ENCODE results near the gene PNLIP.

The PNLIP gene

DNA sequence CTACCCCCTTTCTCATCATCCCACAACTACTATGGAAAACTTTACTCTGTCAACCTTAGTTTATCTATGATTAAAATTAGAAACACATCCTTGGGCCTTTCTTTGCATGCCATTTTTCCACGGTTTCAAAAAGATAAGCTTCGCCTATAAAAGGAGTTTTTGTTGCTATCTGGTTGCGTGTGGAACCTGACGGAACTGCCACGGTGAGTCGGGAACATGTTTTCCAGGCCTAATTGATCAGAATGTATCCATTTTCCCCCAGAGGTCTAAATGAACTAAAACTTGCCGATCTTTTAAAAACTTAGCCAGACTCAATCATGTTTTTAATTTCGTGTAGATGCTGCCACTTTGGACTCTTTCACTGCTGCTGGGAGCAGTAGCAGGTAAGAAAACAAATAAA, at the start of gene PNLIP:
TSS of gene PNLIP (plus strand) at position 176 of the 400 bp plus-strand sequence. CDS start at position 338, 162 bp downstream.
- FAIRE-seq (no peak), DNase-seq (ENCODE audit: extremely low spot score, insufficient read length, low read depth) (no peak)

DNA sequence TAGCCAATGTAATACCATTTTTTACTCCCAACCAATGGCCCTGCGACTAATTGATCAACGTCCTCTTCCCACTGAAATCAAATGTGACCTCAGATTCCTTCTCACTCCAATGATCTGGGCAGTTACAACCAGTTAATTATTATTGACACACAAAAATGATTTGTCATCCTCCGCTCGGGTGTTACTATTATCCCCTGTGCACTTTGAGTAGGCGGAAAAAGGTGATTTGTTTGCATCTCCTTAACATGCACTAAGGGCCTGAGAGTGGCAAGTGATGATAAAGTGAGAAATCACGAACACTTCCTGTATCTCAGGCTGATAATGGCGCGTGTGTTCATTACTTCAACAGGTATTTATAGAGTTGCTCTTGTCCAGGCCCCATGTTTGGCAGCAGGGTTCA, 40.9 kb upstream of the PNLIP start:
- FAIRE-seq, result no peak
- DNase-seq (ENCODE audit: extremely low spot score, insufficient read length, low read depth), result no peak

DNA sequence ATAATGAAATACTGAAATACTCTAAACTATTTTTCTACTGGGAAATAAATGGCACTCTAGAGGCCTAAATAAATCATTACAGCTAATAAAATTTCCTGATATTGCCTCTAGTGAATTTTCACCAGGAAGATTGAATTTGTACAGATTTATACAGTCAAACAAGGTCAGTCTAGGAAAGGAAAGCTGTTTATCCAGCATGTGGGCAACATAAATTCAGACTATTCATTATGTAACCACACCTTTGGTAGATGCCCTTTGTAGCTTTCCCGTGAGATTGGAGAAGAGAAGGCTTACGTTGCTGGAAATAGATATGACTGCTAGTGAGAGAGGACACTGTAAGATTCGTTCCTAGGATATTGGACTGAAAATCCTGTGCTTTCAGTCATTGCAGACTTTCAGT, 35.2 kb upstream of the PNLIP start:
- FAIRE-seq (no peak), DNase-seq (ENCODE audit: extremely low spot score, insufficient read length, low read depth) (no peak)

DNA sequence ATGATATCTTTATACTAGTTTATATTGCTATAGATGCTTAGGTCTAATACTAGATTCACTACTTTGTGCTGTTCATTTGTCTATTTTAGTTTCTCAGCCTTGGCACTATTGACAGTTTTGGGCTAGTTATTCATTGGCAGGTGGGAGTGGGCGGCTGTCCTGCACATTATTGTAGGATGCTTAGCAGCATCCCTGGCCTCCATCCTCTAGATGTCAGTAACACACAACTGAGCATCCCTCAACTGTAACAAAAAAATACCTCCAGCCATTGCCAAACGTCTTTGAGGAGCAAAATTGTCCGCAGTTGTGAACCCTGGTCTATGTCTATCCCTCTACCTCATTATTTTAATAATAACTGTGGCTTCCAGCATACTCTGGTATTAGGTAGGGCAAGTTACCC, 34.4 kb upstream of the PNLIP start:
- no peak for FAIRE-seq
- DNase-seq (ENCODE audit: extremely low spot score, insufficient read length, low read depth), result no peak

DNA sequence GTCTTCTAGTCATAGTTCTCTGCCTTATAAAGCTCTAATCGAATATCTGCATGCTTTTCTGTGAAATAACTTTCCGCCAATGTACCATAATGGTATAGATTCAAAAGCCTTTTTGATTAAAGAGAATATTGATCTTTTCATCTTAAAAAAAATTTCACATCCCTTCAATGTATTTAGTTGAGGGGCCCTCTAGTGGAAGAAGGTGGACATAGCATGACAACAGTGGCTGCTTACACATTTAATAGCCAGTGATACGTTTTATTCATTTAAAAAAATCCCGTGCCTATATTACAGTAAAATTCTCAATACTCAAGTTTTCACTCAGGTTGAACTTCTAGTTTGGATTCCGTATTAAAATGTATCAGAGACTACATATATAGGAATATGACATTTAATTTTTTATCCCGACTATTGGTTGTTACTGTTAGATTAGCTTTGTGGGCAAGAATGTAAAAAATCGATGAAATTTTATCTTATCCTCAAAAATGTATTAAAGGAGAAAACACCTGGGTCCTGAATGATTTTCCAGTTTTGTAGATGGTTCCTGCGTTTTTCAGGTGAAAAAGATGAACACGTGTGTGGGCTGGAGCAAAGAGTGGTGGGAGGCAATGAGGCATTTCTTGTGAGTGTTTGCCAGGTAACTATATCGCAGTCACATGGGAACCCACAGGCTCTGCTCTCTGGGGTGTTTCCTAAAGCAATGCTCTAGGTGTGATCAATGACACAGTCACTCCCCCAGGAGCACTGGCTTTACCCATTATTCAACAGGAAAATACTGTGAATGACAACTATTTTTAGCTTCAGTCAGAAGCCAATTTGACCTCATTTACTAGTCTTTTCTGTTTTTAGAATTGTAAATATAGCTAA, 24.1 kb upstream of the PNLIP start:
- FAIRE-seq, result no peak
- no peak for DNase-seq (ENCODE audit: extremely low spot score, insufficient read length, low read depth)

DNA sequence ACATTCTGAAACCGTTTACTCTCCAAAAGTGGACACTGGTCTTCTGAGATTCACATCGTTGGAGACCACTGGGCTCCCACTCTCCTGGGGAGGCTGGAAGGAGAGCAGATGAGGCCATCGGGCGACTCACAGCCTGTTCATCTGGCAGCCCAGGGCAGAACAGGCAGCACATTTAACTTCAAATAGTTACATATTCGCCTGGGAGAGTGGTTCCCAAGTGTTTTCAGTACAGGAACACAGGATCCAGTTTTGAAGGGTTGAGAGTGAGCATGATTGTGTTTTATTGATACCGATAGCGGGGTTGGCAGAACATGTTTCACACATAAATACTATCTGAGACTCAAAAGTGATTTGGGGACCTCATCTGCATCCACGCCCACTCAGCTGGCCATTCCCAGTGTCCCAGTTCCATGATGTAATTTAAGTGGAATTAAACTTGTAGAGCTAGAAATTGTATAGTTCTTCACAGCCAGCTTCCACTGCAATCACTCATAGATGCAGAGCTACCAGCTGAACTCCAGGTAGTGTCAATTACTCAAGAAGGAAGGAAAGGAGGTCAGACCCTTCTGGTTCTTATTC, 22.8 kb upstream of the PNLIP start:
- no peak for DNase-seq (ENCODE audit: extremely low spot score, insufficient read length, low read depth)
- FAIRE-seq, result no peak

DNA sequence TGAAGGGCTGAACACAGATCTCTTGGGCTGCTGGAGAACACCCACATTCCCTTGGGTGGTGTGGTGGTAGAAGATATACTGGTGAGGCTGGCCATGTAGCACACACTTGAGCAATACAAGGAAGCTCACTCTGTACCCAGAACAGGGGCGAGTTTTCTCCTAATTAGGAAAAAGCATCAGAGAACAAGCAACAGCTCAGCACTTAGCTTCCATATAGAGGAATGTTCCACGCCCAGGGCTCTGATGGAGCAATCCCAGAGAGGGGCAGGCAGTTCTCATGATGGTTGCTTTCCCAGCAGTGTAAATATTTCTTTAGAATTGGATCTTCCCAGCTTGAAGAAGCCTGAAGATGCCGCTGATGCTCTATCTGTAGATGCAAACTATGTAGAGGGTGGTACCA, 21.0 kb upstream of the PNLIP start:
- DNase-seq (ENCODE audit: extremely low spot score, insufficient read length, low read depth), result no peak
- no peak for FAIRE-seq

DNA sequence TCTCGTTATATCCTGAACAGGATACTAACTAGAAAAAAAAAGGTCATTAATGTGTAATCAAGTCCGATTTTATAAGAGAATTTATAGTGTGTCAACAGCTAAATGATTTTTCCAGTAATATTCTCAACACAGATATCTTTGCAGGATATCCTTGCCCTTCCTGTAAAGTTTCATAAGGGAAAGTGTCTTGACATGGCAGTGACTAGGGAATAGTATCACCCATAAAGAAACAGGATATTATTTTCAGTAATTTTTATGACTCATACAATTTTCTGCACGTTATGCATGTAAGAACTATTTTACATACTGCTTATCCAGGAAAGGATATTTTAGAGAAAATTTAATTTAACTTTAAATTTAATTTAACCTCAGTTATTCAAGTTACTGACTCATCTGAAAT, 19.5 kb upstream of the PNLIP start:
- no peak for DNase-seq (ENCODE audit: extremely low spot score, insufficient read length, low read depth)
- FAIRE-seq, result no peak

DNA sequence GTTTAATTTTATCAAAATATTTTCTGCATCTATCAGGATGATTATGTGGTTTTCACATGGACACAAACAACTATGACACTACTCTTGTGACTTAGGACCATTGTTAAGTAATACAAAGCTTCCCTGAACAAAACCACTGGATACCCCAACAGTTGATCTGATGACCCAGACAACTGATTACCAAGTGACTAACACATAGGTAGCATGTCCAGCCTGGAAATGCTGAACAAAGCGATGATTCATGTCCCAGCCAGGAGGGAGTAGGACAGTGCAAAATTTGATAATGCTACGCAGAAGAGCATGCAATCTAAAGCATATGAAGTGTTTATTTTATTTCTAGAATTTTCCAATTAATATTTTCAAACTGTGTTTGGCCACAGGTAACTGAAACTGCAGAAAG, 8.9 kb upstream of the PNLIP start:
- DNase-seq (ENCODE audit: extremely low spot score, insufficient read length, low read depth) (no peak), FAIRE-seq (no peak)

DNA sequence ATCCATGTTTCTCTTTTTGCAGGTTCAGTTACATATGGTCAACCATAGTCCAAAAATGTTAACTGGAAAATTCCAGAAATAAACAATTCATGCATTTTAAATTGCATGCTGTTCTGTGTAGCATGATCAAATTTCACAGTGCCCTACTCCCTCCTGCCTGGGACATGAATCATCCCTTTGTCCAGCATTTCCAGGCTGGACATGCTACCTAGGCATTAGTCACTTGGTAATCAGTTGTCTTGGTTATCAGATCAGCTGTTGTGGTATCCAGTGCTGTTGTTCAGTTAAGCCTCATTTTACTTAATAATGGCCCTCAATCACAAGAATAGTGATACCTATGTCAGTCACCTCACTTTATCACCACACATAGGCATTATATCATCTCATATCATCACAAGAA, 7.3 kb upstream of the PNLIP start:
- DNase-seq (ENCODE audit: extremely low spot score, insufficient read length, low read depth) (no peak), FAIRE-seq (no peak)

DNA sequence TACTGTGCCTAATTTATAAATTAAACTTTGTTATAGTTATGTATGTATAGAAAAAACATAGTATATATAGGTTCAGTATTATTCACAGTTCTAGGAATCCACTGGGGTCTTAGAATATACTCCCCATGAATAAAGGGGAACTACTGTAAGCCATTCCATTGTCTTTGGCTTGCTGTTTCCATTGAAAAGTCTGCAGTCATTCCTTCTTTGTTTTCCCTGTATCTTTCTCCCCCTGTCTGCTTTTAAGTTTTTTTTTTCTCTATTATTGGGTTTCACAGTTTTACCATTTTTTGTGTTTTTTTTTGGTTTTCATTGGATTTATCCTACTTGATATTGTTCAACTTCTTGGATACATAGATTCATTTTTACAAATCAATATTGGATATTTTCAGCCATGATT, 6.7 kb upstream of the PNLIP start:
- DNase-seq (ENCODE audit: extremely low spot score, insufficient read length, low read depth) (no peak), FAIRE-seq (no peak)

DNA sequence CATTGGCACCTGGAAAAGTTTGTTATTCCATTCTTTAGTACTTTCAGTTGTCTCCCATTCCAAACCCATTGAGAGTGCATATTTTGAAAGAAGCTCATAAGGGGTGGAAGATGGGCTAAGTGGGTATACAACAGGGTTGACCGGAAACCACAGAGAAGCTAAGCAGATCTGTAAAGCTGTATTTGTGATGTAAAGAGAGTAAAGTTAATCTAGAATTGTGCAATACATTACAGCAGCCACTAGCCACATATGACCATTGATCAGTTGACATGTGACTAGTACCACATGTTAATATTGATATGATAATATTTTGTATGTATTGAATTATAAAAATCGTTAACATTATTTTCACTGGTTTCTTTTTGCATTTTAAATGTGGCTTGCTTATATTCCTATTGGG, 4.9 kb upstream of the PNLIP start:
- no peak for DNase-seq (ENCODE audit: extremely low spot score, insufficient read length, low read depth)
- no peak for FAIRE-seq

DNA sequence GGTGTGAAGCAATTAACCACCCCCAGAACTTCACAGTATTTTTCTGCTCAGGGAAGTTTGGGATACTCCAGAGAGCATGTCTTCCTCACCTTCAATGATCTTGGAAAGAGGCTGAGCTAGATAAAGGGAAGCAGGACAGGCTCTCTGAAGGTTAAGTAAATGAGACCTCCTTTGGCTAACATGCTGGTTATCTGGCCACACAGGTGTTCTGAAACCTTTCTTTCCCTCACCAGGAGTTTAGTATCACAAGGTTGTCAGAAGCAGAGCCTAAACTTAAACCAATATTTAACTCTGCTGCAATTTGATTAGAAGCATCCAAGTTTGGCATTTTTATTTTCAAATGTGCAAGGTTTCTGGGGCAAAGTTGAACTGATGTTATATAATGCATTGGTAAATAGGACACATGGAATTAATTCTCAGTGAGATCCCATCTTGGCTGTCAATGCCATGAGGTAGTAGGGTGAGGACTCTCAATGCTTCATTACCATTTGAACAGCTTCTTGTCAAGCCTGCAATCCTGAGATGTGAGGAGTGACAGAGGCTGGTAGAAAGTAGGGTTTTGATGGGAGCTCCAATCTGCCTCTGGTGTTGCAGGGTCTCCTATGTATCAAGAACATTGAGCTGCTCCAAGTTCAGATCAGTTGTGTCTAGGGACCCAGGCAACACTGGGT, 3.6 kb upstream of the PNLIP start:
- FAIRE-seq (no peak), DNase-seq (ENCODE audit: extremely low spot score, insufficient read length, low read depth) (no peak)

DNA sequence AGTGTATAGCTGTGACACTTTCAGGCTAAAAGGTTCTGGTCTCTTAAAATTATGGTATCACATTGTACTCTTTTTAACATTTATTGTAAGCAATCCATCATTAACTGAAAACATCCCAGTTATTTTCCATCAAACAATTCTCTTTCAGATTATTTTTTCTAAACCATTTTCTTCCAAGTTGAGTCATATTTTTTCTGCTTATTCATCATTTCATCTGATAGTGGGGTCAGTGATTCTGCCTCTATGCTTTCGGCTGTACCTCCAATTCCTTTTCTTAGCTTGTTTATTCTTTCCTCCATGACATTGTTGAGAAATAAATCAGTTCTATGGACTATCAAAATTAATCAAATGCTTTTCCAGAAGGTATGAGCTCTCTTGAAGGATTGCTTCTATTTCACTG, 609 bp upstream of the PNLIP start:
- DNase-seq (ENCODE audit: extremely low spot score, insufficient read length, low read depth) (no peak), FAIRE-seq (no peak)

DNA sequence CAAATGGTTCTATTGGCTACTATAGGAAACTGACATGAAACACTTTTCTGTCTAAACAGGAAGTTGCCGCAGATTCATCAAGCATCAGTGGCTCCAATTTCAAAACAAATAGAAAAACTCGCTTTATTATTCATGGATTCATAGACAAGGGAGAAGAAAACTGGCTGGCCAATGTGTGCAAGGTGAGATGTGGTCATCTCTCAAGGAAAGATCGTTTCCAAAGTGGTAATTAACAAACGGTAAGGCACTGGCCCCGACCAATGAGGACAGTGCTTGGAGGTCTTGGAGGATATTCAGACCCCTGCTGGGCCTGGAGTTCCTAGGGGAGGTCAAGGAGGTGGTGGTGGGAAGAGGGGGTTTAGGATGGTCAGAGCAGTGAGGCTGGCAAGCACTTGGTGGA, 2.6 kb downstream of the PNLIP start:
- no peak for DNase-seq (ENCODE audit: extremely low spot score, insufficient read length, low read depth)
- no peak for FAIRE-seq

DNA sequence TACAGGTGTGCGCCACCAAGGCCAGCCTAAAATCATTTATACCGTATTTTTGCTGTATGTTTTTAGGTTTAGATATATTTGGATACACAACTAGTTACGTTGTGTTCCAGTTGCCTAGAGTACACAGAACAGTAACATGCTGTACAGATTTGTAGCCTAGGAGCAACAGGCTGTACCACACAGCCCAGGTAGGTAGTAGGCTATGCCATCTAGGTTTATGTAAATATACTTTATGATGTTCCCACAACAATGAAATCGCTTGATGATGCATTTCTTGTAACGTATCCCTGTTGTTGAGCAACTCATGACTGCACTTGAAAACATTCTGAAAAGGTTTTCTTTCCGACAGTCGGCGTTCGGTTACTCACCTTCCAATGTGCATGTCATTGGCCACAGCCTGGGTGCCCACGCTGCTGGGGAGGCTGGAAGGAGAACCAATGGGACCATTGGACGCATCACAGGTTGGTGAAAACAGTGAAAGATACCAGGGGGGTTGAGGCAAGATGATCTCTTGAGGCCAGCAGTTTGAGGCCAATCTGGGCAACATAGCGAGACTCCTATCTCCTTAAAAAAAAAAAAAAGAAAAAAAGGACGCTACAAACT, 7.7 kb downstream of the PNLIP start:
- no peak for FAIRE-seq

DNA sequence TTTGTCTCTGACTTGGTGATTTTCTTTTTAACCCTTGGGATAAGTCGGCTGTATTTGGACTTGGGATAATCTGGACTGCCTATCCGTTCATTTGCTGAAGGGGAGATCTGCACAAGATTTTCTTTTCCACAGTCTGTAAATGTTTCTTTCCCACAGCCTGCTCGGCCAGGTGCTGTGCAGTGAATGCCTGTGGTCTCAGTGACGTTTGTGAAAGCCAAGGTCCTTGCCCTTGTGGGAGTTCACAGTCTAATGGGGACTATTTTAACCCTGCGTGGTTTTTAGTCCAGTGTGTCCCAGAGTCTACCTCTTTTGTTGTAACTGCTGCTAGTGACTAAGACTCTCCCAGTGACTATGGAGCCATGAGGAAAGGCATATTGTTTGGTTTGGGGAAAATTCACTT, 8.9 kb downstream of the PNLIP start:
- no peak for FAIRE-seq

More for the DNA sequence above, 7.7 kb downstream of the PNLIP start:
- DNase-seq (ENCODE audit: extremely low spot score, insufficient read length, low read depth), result no peak

DNA sequence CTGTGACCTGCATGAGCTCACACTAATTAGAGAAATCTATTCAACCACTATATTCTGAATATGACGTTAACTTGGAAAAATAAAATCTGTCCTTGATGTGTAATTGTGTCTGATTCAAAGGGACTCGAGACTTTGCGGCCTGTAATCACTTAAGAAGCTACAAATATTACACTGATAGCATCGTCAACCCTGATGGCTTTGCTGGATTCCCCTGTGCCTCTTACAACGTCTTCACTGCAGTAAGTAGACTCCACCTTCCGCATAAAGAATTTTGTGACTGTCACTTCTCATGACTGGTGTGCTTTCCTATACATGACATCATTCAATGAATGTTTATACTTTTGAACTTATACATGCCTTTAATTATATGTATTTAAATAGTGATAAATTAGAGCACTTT, 10.1 kb downstream of the PNLIP start:
- FAIRE-seq, result no peak
- DNase-seq (ENCODE audit: extremely low spot score, insufficient read length, low read depth), result no peak

More for the DNA sequence above, 8.9 kb downstream of the PNLIP start:
- DNase-seq (ENCODE audit: extremely low spot score, insufficient read length, low read depth), result no peak

DNA sequence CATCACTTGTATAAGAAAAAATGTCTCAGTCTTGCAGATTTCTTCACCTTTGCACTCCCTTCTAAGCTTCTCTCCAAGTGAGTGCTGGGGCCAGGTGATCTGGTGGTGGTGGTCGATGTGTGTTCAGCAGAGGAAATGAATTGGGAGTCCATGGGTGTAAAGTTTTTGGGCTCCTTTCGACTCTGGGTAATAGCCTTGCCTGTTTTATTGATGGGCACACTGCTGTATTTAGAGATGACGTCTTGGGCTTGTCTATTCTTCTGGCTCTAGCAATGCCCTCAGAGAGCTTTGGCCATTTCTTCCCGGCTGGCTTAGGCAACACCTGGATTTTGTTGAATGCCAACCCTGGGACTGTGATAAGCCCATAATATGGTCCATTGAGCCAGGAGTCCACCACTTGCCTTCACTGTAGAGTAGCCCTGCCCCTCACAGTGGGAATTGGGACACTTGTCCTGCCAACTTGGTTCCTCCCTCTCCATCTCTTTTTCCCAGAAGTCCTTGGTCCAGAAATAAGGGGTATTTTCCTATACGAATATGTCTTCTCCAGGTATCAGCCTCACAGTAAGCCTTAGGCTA, 11.7 kb downstream of the PNLIP start:
- no peak for FAIRE-seq
- DNase-seq (ENCODE audit: extremely low spot score, insufficient read length, low read depth), result no peak

DNA sequence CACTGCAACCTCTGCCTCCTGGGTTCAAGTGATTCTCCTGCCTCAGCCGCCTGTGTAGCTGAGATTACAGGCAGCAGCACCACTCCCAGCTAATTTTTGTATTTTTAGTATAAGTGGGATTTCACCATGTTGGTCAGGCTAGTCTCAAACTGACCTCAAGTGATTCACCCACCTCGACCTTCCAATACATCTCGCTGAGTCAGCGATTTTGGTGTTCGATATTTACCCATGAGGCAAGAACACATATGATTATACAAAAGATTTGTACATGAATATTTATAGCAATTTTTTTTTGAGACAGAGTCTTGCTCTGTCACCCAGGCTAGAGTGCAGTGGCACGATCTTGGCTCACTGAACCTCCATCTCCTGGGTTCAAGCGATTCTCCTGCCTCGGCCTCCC, 19.8 kb downstream of the PNLIP start:
- no peak for FAIRE-seq
- DNase-seq (ENCODE audit: extremely low spot score, insufficient read length, low read depth), result no peak

DNA sequence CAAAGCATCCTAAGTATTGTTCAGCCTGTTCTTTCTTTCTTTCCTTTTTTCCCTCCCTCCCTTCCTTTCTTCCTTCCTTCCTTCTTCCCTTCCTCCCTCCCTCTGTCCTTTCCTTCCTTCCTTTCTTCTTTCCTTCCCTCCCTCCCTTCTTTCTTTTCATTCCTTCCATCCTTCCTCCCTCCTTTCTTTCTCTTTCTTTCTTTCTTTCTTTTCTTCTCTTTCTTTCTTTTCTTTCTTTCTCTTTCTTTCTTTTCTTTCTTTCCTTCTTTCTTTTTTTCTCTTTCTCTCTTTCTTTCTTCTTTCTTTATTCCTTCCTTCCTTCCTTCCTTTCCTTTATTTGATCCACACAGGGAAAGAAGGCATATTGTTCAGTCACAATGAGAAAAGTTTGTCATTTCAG, 21.2 kb downstream of the PNLIP start:
- no peak for FAIRE-seq
- DNase-seq (ENCODE audit: extremely low spot score, insufficient read length, low read depth), result no peak
